GM23248 (cell line): ENCODE data around the gene R3HDM2. TPM values are rescaled to one million over a fixed set of nuclear protein-coding genes. Genes with fewer than 3 reads are reported as not detected.

Source experiments
- DNase-seq: peaks from one replicate; pipeline ENCODE4 v3.0.0-alpha.2; 2015
- H2AFZ ChIP-seq: fragments of 200-600 bp; sonication (generic); 2 replicates; pipeline ENCODE4 v1.6.1; 2016; ENCODE audit warnings: antibody characterized with exemption
- H3F3A ChIP-seq: fragments of 200-600 bp; sonication (generic); 2 replicates; pipeline ENCODE4 v1.6.1; 2016; ENCODE audit warnings: mild to moderate bottlenecking, antibody characterized with exemption, mixed run types; ENCODE audit not compliant: insufficient read depth
- H3K27ac ChIP-seq: fragments of 200-600 bp; sonication (generic); 2 replicates; pipeline ENCODE4 v1.5.1; 2016; ENCODE audit warnings: mild to moderate bottlenecking
- H3K27me3 ChIP-seq: fragments of 200-600 bp; sonication (generic); replicated peaks from 2 replicates; pipeline ENCODE4 v1.6.1; 2016; ENCODE audit warnings: mild to moderate bottlenecking; ENCODE audit not compliant: insufficient read depth
- H3K36me3 ChIP-seq: fragments of 200-600 bp; sonication (generic); 2 replicates; pipeline ENCODE4 v1.6.1; 2016; ENCODE audit warnings: low read depth, mild to moderate bottlenecking
- H3K4me1 ChIP-seq: fragments of 200-600 bp; sonication (generic); 2 replicates; pipeline ENCODE4 v1.6.1; 2016; ENCODE audit warnings: mild to moderate bottlenecking; ENCODE audit not compliant: insufficient read depth
- H3K4me2 ChIP-seq: fragments of 200-600 bp; sonication (generic); one replicate; pipeline ENCODE4 v1.6.1; 2016; ENCODE audit warnings: mild to moderate bottlenecking; ENCODE audit not compliant: unreplicated experiment
- H3K4me3 ChIP-seq: fragments of 200-600 bp; sonication (generic); 2 replicates; pipeline ENCODE4 v1.5.1; 2016; ENCODE audit warnings: mild to moderate bottlenecking
- H3K79me2 ChIP-seq: fragments of 200-600 bp; sonication (generic); 2 replicates; pipeline ENCODE4 v1.6.1; 2016; ENCODE audit warnings: mild to moderate bottlenecking; ENCODE audit not compliant: insufficient read depth
- H3K9ac ChIP-seq: fragments of 200-600 bp; sonication (generic); 2 replicates; pipeline ENCODE4 v1.6.1; 2016; ENCODE audit warnings: mild to moderate bottlenecking
- H3K9me2 ChIP-seq: fragments of 200-600 bp; sonication (generic); 2 replicates; pipeline ENCODE4 v1.6.1; 2016; ENCODE audit warnings: mixed run types, mild to moderate bottlenecking, moderate library complexity; ENCODE audit not compliant: insufficient read depth
- H3K9me3 ChIP-seq: fragments of 200-600 bp; sonication (generic); one replicate; pipeline ENCODE4 v1.6.1; 2017; ENCODE audit warnings: low read depth
- H4K20me1 ChIP-seq: fragments of 200-600 bp; sonication (generic); 2 replicates; pipeline ENCODE4 v1.6.0; 2016; ENCODE audit not compliant: insufficient read depth
- EZH2 ChIP-seq: fragments of 200-600 bp; sonication (generic); IDR thresholded peaks from 2 replicates; pipeline ENCODE4 v1.6.1; 2018; ENCODE audit warnings: antibody characterized with exemption, mild to moderate bottlenecking; ENCODE audit not compliant: insufficient read depth, poor library complexity, severe bottlenecking
- EZH2phosphoT487 ChIP-seq: fragments of 200-600 bp; sonication (generic); IDR thresholded peaks from 2 replicates; pipeline ENCODE4 v1.6.1; 2018; ENCODE audit warnings: antibody characterized with exemption, moderate library complexity, mild to moderate bottlenecking, low read depth; ENCODE audit not compliant: insufficient read depth
- WGBS, 2 experiments: methylation state at CpG; one replicate each; pipeline ENCODE4 v1.1.6; 2015 to 2017; ENCODE audit warnings: low lambda C conversion rate in 2 of 2, low coverage in 1 of 2; ENCODE audit errors: missing lambda C conversion rate in 2 of 2; 5-methylcytosine and 5-hydroxymethylcytosine counted together
- in situ Hi-C: fragments of 300-500 bp; cut with MboI; formaldehyde crosslinking; loops from 2 replicates; pipeline ENCODE4 v1.15.0; 2020
- polyA plus RNA-seq: library from polyadenylated mRNA; unstranded; fragments of >200 nt; fragmentation: Nextera tagmentation; extraction: Ambion mirVana; gene quantifications from 2 replicates; pipeline ENCODE4 v1.2.1, GENCODE V29; 2016
- total RNA-seq: library from RNA; depleted of rRNA; stranded (reverse); fragments of >200 nt; shearing (Covaris generic); gene quantifications from 2 replicates; pipeline ENCODE4 v1.2.3, GENCODE V29; 2014

R3HDM2 gene
- total and polyA plus RNA-seq, 2 experiments from 2014 or later: 16.9 to 17.0 TPM

- H3K9ac ChIP-seq: no peak overlapping the region
- H3K4me2 ChIP-seq: no peak overlapping the region
- H4K20me1 ChIP-seq: no peaks in the 10 kb centered on the region
- H2AFZ ChIP-seq: no peak overlapping the region
- no peak for DNase-seq
- no peaks in the 10 kb centered on the region for H3K4me1 ChIP-seq
- H3K9me2 ChIP-seq: no peaks in the 10 kb centered on the region
- no peak overlapping the region for H3K27ac ChIP-seq
- TF ChIP-seq EZH2phosphoT487 (no peak), EZH2 (no peak)
- H3K9me3 ChIP-seq: no peaks in the 10 kb centered on the region
- in situ Hi-C loops: no loop called here
- H3K4me3 ChIP-seq: no peak overlapping the region
- peaks cover 8% of the 10 kb centered on the region; the same call in 1 of the 2 replicates for H3K79me2 ChIP-seq
- peaks cover 6% of the 10 kb centered on the region; the same call in 1 of the 2 replicates for H3K36me3 ChIP-seq
- H3F3A ChIP-seq: peaks cover 3% of the 10 kb centered on the region; the same call in 1 of the 2 replicates
- H3K27me3 ChIP-seq: no peaks in the 10 kb centered on the region
Observed at GRCh38 chr12:57325395-57325794, 105.4 kb downstream of the R3HDM2 start.

GRCh38 chr12:57323416-57323815 is 107.4 kb downstream of the R3HDM2 start:
- no peak for DNase-seq
- no peak overlapping the region for H3K27ac ChIP-seq
- H3F3A ChIP-seq: peaks cover 5% of the 10 kb centered on the region; the same call in 1 of the 2 replicates
- H3K4me1 ChIP-seq: no peaks in the 10 kb centered on the region
- no peaks in the 10 kb centered on the region for H3K9me2 ChIP-seq
- H3K9me3 ChIP-seq: no peaks in the 10 kb centered on the region
- in situ Hi-C loops: no loop called here
- H2AFZ ChIP-seq: no peak overlapping the region
- H3K36me3 ChIP-seq: peaks cover 3% of the 10 kb centered on the region; the same call in 1 of the 2 replicates
- TF ChIP-seq EZH2: no peak
- TF ChIP-seq EZH2phosphoT487: no peak
- H4K20me1 ChIP-seq: no peaks in the 10 kb centered on the region
- H3K4me2 ChIP-seq: no peak overlapping the region
- no peak overlapping the region for H3K4me3 ChIP-seq
- H3K79me2 ChIP-seq: peaks cover 9% of the 10 kb centered on the region; the same call in 1 of the 2 replicates
- WGBS, 2 experiments: 61 to 67% methylated on average over 3 of the region's 3 CpGs
- H3K27me3 ChIP-seq: no peaks in the 10 kb centered on the region
- H3K9ac ChIP-seq: no peak overlapping the region

- H3K36me3 ChIP-seq: no peaks in the 10 kb centered on the region
- no peaks in the 10 kb centered on the region for H3K27me3 ChIP-seq
- H3K9me2 ChIP-seq: no peaks in the 10 kb centered on the region
- no peaks in the 10 kb centered on the region for H4K20me1 ChIP-seq
- no peak overlapping the region for H2AFZ ChIP-seq
- H3K79me2 ChIP-seq: peaks cover 14% of the 10 kb centered on the region; the same call in 1 of the 2 replicates
- no peak overlapping the region for H3K27ac ChIP-seq
- 97 to 100% methylated on average over 2 of the region's 2 CpGs for WGBS, 2 experiments
- H3K4me1 ChIP-seq: no peaks in the 10 kb centered on the region
- TF ChIP-seq EZH2 (no peak), EZH2phosphoT487 (no peak)
- H3K9ac ChIP-seq: no peak overlapping the region
- peaks cover 5% of the 10 kb centered on the region; the same call in 1 of the 2 replicates for H3F3A ChIP-seq
- H3K4me3 ChIP-seq: no peak overlapping the region
- in situ Hi-C loops: no loop called here
- H3K4me2 ChIP-seq: no peak overlapping the region
- DNase-seq: no peak
- no peaks in the 10 kb centered on the region for H3K9me3 ChIP-seq
Observed at GRCh38 chr12:57320639-57321038, 110.2 kb downstream of the R3HDM2 start.

GRCh38 chr12:57319678-57320469 is 111.0 kb downstream of the R3HDM2 start:
- peaks cover 14% of the 10 kb centered on the region; the same call in 1 of the 2 replicates for H3K79me2 ChIP-seq
- H3K36me3 ChIP-seq: no peaks in the 10 kb centered on the region
- no peaks in the 10 kb centered on the region for H3K9me2 ChIP-seq
- no peaks in the 10 kb centered on the region; the same call in 1 of the 2 replicates for H4K20me1 ChIP-seq
- no peak overlapping the region for H3K27ac ChIP-seq
- H3F3A ChIP-seq: peaks cover 5% of the 10 kb centered on the region; the same call in 1 of the 2 replicates
- no peaks in the 10 kb centered on the region for H3K9me3 ChIP-seq
- H2AFZ ChIP-seq: no peak overlapping the region
- H3K9ac ChIP-seq: no peak overlapping the region
- WGBS, 2 experiments: 88% methylated on average over 11 of the region's 11 CpGs
- DNase-seq: no peak
- no peak for TF ChIP-seq EZH2phosphoT487
- no peak for TF ChIP-seq EZH2
- H3K4me2 ChIP-seq: no peak overlapping the region
- in situ Hi-C loops: loop anchor here (10.0 kb wide), 1 partner anchor 125 kb away; no protein-coding TSS in a partner anchor
- H3K27me3 ChIP-seq: no peaks in the 10 kb centered on the region
- H3K4me1 ChIP-seq: no peaks in the 10 kb centered on the region
- no peak overlapping the region for H3K4me3 ChIP-seq
